Ascending aorta (tissue), 2 donors: ENCODE measurements around the gene ENOPH1. TPM values are rescaled to one million over a fixed set of nuclear protein-coding genes. Genes with fewer than 3 reads are reported as not detected.

Source experiments
- DNase-seq, 2 donors: peaks; one replicate each; pipeline ENCODE4 v3.0.0-alpha.2; 2019; ENCODE audit warnings: low spot score in 2 of 2
- H3K27ac ChIP-seq, 2 donors: fragments of 200-600 bp; sonication (generic); one replicate each; pipeline ENCODE4 v1.5.1; 2016 to 2017; ENCODE audit warnings: mild to moderate bottlenecking in 1 of 2
- H3K27me3 ChIP-seq: fragments of 200-600 bp; sonication (generic); one replicate; pipeline ENCODE4 v1.5.1; 2017
- H3K36me3 ChIP-seq, 2 donors: fragments of 200-600 bp; sonication (generic); one replicate each; pipeline ENCODE4 v1.5.1; 2016
- H3K4me1 ChIP-seq, 2 donors: fragments of 200-600 bp; sonication (generic); one replicate each; pipeline ENCODE4 v1.5.1; 2016 to 2017; ENCODE audit warnings: mild to moderate bottlenecking in 1 of 2
- H3K4me3 ChIP-seq, 2 donors: fragments of 200-600 bp; sonication (generic); one replicate each; pipeline ENCODE4 v1.5.1; 2016 to 2017; ENCODE audit warnings: mild to moderate bottlenecking in 1 of 2
- H3K9me3 ChIP-seq, 2 donors: fragments of 200-600 bp; sonication (generic); one replicate each; pipeline ENCODE4 v1.5.1; 2016
- intact Hi-C: fragments of 100-400 bp; cut with DNase I; formaldehyde crosslinking; loops from one replicate; pipeline ENCODE4 v1.15.1; 2023
- total RNA-seq: library from RNA; depleted of rRNA; stranded (reverse); fragments of >200 nt; gene quantifications from one replicate; pipeline ENCODE4 v1.1.0, GENCODE V29; 2016
- TF ChIP-seq, protein P1 (sequence below), 3 experiments: fragments of 200-600 bp in 2 of 3; fragments of 450-650 bp in 1 of 3; sonication (generic) in 2 of 3; IDR thresholded peaks; one replicate each; pipeline ENCODE4 v1.5.1; 2016 to 2019; ENCODE audit warnings: antibody characterized with exemption in 3 of 3, mild to moderate bottlenecking in 1 of 3, moderate library complexity in 1 of 3

ENOPH1 gene
- total RNA-seq, 1 donor from 2014 or later: 5.4 TPM

DNA sequence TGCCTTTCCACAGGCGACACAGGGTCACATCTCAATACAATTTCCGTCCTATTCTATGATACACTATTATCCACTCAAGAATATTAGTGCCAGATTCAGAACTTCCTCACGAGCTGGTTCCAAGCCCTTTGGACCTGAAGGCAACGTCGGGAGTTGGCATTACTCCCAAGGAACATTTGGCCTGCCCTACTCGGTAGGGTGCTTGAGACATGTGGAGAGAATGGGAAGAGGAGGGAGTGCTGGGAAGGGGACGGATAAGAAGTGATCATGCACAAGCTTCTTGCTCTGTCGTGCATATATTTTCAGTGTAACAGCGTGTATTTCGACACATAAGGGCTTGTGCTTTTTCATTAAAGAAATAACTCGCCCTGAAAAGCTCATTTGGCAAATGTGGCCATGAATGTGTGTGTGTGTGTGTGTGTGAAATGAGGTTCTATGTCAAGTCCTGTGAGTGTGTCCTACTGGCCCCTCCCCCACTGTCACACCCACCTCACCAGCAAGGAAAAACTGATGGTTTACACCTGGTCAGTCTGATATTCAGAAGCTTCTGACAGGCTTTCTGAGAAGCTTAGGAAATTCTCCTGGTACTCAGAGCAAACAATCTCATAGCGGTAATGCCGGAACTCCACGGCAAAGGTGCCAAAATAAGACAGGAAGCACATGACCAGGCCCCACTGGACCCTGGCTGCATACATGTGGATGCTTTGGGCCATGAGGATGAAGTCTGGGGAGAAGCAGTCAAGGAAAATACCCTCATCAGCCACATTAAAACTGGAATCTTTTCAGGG, 54.8 kb downstream of the ENOPH1 start:
- TF ChIP-seq, protein P1, sequence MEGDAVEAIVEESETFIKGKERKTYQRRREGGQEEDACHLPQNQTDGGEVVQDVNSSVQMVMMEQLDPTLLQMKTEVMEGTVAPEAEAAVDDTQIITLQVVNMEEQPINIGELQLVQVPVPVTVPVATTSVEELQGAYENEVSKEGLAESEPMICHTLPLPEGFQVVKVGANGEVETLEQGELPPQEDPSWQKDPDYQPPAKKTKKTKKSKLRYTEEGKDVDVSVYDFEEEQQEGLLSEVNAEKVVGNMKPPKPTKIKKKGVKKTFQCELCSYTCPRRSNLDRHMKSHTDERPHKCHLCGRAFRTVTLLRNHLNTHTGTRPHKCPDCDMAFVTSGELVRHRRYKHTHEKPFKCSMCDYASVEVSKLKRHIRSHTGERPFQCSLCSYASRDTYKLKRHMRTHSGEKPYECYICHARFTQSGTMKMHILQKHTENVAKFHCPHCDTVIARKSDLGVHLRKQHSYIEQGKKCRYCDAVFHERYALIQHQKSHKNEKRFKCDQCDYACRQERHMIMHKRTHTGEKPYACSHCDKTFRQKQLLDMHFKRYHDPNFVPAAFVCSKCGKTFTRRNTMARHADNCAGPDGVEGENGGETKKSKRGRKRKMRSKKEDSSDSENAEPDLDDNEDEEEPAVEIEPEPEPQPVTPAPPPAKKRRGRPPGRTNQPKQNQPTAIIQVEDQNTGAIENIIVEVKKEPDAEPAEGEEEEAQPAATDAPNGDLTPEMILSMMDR (IDR thresholded peaks at IDR 0.05): no peak
- Histone ChIP-seq H3K27me3 (no peaks in the 10 kb centered on the region), H3K9me3 (no peaks in the 10 kb centered on the region), H3K4me3 (no peak overlapping the region), H3K36me3 (no peaks in the 10 kb centered on the region), H3K4me1 (no peaks in the 10 kb centered on the region), H3K27ac (no peak overlapping the region)
- DNase-seq: no peak
- intact Hi-C loops: no loop called here

DNA sequence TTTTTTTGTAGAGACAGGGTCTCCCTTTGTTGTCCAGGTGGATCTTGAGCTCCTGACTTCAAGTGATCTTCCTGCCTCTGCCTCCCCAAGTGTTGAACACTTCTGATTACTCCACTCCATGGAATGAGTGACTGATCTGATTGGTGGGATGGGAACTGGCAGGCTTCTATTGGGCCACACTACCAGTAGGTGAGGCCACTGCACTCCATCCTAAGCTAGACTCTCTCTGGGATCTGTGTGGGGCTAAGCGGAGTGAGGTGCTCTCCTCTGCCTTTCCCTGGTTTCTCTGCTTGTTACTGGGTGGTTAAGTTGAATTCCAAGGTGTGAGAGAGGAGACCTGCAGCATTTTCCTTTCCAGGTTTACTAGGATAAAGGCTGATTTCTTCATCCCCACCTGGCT, 58.7 kb downstream of the ENOPH1 start:
- Histone ChIP-seq H3K27me3 (no peaks in the 10 kb centered on the region), H3K4me1 (no peaks in the 10 kb centered on the region)

DNA sequence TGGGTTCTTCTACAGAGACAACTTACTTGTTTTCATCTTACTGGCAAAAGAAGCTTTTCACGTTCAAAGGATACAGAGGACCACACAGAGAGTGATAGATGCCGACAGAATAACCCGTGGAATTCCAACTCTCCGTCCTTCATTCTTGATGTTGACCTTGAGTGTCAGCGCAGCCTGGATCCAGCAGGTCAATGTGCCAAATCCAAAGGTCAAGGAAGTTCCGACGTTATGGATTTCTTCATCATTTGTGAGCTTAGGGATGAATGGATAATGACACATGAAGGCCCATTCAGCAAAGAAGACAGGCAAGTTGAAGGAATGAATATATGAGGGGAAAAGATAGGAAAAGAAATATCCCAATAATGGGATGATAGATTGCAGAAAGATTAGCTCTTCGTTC, 59.6 kb downstream of the ENOPH1 start:
- intact Hi-C loops: no loop called here
- Histone ChIP-seq H3K9me3 (no peaks in the 10 kb centered on the region), H3K27me3 (no peaks in the 10 kb centered on the region), H3K36me3 (no peaks in the 10 kb centered on the region), H3K4me3 (no peak overlapping the region), H3K4me1 (no peaks in the 10 kb centered on the region), H3K27ac (no peak overlapping the region)
- no peak for DNase-seq
- TF ChIP-seq, protein P1 (IDR thresholded peaks at IDR 0.05): no peak

More for the DNA sequence above, 58.7 kb downstream of the ENOPH1 start:
- Histone ChIP-seq H3K27ac (no peak overlapping the region), H3K4me3 (no peak overlapping the region), H3K36me3 (no peaks in the 10 kb centered on the region), H3K9me3 (no peaks in the 10 kb centered on the region)
- intact Hi-C loops: no loop called here
- TF ChIP-seq, protein P1 (IDR thresholded peaks at IDR 0.05): no peak
- DNase-seq: no peak

DNA sequence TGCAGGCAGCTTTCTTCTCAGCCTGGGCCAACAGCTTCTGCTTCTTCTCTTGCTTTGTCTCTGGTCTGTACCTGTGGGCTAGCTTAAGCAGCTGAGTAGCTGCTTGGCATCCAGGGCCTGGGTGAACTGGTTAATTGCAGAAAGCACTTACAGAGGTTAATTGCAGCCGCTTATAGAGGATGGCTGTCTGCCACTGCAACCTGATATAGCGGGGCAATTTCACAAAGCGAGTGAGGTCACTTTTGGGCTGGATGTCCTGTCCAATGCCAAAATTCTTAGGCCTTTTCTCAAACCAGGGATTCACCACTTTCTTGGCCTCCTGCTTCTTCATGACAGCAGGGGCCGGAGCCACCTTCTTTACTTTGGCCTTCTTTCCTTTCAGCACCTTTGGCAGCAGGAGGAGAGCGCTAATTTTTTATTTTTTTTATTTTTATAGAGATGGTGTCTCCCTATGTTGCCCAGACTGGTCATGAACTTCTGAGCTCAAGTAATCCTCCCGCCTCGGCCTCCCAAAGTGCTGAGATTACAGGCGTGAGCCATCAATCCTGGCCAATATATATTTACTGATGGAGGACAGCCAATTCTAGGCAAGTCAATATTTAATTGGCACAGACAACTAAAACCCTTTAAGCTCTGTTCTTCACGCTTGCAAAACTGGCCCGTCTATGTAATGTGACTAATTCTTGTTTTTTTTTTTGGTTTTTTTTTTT, 61.0 kb downstream of the ENOPH1 start:
- TF ChIP-seq, protein P1 (IDR thresholded peaks at IDR 0.05): no peak
- no peaks in the 10 kb centered on the region for H3K27me3 ChIP-seq
- H3K27ac ChIP-seq: no peak overlapping the region
- intact Hi-C loops: no loop called here
- H3K4me1 ChIP-seq: no peaks in the 10 kb centered on the region
- no peak overlapping the region for H3K4me3 ChIP-seq
- H3K36me3 ChIP-seq: no peaks in the 10 kb centered on the region
- no peaks in the 10 kb centered on the region for H3K9me3 ChIP-seq
- no peak for DNase-seq

DNA sequence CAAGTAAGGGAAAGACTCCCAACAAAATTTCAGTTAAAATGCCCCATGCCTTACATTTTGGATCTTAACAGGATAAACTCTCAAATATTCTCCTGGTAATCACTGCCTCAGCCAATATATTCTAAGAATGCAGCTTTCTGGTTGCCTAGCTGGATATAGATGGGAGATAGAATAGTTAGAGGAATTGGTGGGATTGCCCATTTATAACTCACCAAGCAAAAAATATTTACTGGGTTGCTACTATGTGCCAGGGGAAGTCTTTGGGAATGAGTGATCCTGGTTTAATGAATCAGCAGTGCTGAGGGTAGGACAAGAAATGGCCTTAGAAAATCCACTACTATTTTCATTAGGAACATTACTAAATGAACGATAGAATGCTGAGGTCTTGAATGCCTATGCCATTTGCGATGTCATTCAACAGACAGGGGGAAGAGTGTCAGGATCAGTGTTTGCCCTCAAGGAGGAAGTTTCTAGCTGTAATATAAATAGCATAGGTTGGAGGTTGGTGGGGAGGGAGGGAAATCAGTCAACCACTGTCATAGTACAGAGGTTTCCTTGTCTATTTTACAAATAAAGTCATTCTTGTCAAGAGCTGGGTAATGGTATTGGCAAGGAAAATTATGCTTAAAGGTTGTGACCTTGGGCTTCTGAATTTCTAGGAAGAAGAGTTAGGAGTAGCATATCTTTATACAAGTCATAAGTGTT, 63.5 kb downstream of the ENOPH1 start:
- TF ChIP-seq, protein P1 (IDR thresholded peaks at IDR 0.05): no peak
- intact Hi-C loops: no loop called here
- DNase-seq: no peak
- Histone ChIP-seq H3K27ac (no peak overlapping the region), H3K4me3 (no peak overlapping the region), H3K36me3 (no peaks in the 10 kb centered on the region), H3K27me3 (no peaks in the 10 kb centered on the region), H3K9me3 (no peaks in the 10 kb centered on the region), H3K4me1 (no peaks in the 10 kb centered on the region)
